ENCODE data around the gene UBE2J1.

DNA sequence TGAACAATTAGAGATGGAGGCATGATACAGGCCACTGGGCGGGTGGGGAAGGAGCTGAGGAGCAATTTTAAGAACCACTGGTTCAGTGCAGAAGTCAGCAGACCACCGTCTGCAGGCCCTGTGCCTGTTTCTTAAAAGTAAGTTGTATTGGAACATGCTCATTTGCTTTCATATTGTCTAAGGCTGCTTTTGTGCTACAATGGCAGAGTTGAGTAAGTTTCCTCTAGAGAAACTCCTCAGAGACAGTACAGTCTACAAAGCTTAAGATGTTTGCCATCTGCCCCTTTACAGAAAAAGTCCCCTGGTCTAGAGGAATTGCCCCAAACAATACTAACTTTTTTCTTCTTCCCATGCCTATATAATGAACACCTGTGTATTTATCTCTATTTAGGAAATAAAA lies 28.5 kb upstream of the UBE2J1 start:
- TF ChIP-seq, protein P1, sequence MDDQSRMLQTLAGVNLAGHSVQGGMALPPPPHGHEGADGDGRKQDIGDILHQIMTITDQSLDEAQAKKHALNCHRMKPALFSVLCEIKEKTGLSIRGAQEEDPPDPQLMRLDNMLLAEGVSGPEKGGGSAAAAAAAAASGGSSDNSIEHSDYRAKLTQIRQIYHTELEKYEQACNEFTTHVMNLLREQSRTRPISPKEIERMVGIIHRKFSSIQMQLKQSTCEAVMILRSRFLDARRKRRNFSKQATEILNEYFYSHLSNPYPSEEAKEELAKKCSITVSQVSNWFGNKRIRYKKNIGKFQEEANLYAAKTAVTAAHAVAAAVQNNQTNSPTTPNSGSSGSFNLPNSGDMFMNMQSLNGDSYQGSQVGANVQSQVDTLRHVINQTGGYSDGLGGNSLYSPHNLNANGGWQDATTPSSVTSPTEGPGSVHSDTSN (IDR thresholded peaks at IDR 0.05) = no peak
- TF ChIP-seq, protein P2, sequence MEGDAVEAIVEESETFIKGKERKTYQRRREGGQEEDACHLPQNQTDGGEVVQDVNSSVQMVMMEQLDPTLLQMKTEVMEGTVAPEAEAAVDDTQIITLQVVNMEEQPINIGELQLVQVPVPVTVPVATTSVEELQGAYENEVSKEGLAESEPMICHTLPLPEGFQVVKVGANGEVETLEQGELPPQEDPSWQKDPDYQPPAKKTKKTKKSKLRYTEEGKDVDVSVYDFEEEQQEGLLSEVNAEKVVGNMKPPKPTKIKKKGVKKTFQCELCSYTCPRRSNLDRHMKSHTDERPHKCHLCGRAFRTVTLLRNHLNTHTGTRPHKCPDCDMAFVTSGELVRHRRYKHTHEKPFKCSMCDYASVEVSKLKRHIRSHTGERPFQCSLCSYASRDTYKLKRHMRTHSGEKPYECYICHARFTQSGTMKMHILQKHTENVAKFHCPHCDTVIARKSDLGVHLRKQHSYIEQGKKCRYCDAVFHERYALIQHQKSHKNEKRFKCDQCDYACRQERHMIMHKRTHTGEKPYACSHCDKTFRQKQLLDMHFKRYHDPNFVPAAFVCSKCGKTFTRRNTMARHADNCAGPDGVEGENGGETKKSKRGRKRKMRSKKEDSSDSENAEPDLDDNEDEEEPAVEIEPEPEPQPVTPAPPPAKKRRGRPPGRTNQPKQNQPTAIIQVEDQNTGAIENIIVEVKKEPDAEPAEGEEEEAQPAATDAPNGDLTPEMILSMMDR (IDR thresholded peaks at IDR 0.05) = no peak
- TF ChIP-seq RAD21 (IDR thresholded peaks at IDR 0.05; ENCODE audit: low read length) (no peak), RCOR1 (IDR thresholded peaks at IDR 0.05; ENCODE audit: low read length) (no peak), JUND (IDR thresholded peaks at IDR 0.05) (no peak), YY1 (IDR thresholded peaks at IDR 0.05; ENCODE audit: low read depth) (no peak), EZH2phosphoT487 (IDR thresholded peaks at IDR 0.05; ENCODE audit: borderline replicate concordance, low read depth) (no peak), POLR2AphosphoS5 (IDR thresholded peaks at IDR 0.05; ENCODE audit: low read depth, low read length) (no peak), NFIC (IDR thresholded peaks at IDR 0.05; ENCODE audit: borderline replicate concordance) (no peak)
- TF ChIP-seq, protein P3, sequence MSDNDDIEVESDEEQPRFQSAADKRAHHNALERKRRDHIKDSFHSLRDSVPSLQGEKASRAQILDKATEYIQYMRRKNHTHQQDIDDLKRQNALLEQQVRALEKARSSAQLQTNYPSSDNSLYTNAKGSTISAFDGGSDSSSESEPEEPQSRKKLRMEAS (IDR thresholded peaks at IDR 0.05; ENCODE audit: low read depth) = no peak
- TF ChIP-seq, protein P4, sequence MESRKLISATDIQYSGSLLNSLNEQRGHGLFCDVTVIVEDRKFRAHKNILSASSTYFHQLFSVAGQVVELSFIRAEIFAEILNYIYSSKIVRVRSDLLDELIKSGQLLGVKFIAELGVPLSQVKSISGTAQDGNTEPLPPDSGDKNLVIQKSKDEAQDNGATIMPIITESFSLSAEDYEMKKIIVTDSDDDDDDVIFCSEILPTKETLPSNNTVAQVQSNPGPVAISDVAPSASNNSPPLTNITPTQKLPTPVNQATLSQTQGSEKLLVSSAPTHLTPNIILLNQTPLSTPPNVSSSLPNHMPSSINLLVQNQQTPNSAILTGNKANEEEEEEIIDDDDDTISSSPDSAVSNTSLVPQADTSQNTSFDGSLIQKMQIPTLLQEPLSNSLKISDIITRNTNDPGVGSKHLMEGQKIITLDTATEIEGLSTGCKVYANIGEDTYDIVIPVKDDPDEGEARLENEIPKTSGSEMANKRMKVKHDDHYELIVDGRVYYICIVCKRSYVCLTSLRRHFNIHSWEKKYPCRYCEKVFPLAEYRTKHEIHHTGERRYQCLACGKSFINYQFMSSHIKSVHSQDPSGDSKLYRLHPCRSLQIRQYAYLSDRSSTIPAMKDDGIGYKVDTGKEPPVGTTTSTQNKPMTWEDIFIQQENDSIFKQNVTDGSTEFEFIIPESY (IDR thresholded peaks at IDR 0.05; ENCODE audit: borderline replicate concordance, low read depth) = no peak
- TF ChIP-seq, protein P5, sequence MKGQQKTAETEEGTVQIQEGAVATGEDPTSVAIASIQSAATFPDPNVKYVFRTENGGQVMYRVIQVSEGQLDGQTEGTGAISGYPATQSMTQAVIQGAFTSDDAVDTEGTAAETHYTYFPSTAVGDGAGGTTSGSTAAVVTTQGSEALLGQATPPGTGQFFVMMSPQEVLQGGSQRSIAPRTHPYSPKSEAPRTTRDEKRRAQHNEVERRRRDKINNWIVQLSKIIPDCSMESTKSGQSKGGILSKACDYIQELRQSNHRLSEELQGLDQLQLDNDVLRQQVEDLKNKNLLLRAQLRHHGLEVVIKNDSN (IDR thresholded peaks at IDR 0.05; ENCODE audit: borderline replicate concordance, low read depth) = no peak
